ENCODE measurements around the gene CTBS. TPM values are rescaled to one million over a fixed set of nuclear protein-coding genes. Genes with fewer than 3 reads are reported as not detected.
"Not testable (repeated sequence)": the region's sequence is repeated elsewhere in the genome, so short reads cannot be mapped to it uniquely, and the experiment has no call there.

CTBS gene
- polyA plus RNA-seq, 5 donors, result 10.8 to 17.3 (median 15.2) TPM

DNA sequence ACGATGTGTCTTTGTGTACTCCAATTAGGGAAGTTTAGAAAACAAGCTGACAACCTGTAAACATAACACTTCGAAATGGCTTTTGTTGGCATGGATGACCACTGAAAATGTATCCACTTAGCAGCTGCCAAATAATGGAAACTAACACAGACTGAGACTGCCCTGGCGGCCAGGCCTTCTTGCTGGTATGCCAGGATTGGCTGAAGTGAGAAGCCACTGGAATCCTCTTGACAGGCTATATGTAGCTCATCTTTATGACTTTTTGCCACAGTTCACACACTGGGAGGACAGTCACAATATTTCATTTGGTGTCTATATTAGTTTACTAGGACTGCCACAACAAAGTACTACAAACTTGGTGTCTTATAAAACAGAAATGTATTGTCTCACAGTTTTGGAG lies 12.9 kb upstream of the CTBS start:
- no peak for DNase-seq

DNA sequence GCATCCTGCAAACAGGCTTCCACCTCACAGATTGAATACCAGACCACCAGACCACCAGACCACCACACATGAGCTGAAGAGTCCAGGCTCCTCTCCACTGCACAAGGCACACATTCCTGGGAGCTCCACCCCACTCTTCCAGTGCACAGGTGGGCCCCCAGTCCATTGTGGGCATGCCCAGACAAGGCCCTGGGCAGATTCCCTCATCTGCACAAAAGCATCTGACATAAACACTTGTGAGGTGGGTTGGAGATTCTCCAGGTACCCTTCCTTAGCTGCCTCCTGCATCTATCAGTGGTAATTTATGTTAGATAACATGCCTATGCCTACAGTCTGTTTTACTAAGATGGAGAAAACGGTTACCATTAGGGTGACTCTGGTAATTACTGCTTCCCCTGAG lies 11.6 kb upstream of the CTBS start:
- no peak for DNase-seq

DNA sequence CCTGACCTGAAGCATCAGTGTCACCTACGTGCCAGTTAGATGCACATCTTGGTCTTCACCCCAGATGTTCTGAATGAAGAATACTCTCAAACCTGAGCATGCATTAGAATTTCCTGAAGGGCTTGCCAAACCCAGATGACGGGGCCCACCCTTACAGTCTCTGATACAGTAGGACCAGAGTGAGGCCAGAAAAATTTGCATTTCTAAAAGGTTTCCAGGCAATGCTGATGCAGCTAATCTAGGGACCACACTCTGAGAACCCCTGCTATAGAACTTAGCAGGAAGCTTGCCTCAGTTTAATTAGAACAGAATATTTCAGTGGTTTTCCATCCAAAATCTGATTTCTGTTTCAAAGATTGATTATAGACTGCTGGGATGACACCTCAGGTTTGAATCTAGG lies 9.9 kb upstream of the CTBS start:
- DNase-seq, result no peak

- no peak for DNase-seq
These were observed 9.4 kb upstream of the CTBS start for GRCh38 chr1:84583648-84584047.

- DNase-seq, result no peak
These were observed 8.8 kb upstream of the CTBS start for GRCh38 chr1:84582802-84583587.

DNA sequence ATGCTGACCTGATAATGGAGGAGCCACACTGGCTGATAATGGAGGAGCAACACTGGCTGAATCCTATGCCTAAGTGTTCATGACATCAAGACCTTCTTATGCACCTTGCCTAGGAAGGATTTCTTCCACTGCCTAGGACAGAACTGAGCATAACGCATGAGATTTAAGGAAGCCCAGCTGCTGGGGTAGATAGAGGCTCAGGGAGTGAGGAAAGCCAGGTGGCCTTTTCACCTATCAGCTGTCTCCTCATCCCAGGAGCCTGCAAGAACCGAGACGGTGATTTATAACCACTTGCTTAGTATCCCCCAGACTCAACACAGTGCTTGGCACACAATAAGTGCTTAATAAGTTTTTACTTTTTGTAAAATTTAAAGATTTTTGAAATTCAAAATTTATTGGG lies 7.4 kb upstream of the CTBS start:
- DNase-seq, result no peak

GRCh38 chr1:84574936-84575335 lies 696 bp upstream of the CTBS start:
- DNase-seq, result no peak

GRCh38 chr1:84573481-84573966 lies 716 bp downstream of the CTBS start:
- no peak for DNase-seq

- no peak for DNase-seq
These were observed 3.1 kb downstream of the CTBS start for GRCh38 chr1:84571150-84571535.

GRCh38 chr1:84570436-84571149 lies 3.6 kb downstream of the CTBS start:
- no peak for DNase-seq

DNA sequence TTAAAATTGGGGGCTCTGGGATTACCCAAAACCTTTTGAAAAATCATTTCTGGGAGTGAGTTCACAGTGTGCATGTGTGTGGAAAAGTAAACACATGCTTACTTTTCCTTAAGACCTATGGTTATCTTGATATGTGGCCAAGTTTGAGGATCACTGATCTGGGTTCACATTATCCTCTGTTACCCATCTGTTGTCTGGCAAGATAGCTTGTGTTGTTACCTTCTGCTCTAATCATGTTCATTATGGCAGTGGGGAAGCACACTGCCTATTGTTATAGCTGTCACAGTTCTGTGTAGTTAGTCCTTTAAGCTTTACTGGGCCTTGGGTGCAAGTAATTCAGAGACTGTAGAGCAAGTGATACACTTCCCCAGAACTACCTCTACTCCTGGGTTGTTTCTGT lies 5.0 kb downstream of the CTBS start:
- DNase-seq, result no peak

DNA sequence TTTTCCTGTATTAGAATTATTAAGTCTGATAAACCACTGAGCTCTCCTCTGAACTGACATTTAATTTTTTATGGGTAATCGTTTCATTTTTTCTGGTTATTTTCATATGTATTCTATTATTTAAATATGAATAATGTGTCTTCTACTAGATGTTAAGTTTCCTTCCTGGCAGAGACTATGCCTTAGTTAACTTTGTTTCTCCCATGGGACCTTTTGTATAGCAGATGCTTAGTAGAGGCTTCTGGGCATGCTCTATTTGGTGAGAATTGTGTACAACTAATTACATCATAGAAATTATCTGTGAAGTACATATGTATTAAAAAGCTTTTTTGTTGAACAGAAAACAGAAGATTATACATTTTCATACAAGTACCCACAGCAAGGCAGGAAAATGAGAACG lies 23.4 kb downstream of the CTBS start:
- no peak for DNase-seq

DNA sequence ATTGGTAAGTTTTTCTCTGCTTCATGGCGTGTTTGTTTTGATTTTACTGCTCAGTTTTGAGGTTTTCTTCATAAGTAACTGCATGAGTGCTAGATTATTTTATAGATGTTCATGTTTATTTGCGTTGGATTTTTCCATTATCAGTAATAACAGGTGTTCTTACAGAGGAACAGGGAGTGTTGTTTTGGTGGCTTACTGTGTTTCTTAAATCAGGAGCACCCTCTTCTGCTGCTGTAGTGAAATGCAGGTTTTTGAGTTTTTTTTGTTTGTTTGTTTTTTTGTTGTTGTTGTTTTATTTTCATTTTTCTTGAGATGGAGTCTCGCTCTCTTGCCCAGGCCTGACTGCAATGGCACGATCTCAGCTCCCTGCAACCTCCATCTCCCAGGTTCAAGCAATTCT lies 32.6 kb downstream of the CTBS start:
- DNase-seq, result no peak

- DNase-seq, result no peak
These were observed 33.5 kb downstream of the CTBS start for GRCh38 chr1:84540759-84541158.

GRCh38 chr1:84539972-84540371 lies 34.3 kb downstream of the CTBS start:
- no peak for DNase-seq

DNA sequence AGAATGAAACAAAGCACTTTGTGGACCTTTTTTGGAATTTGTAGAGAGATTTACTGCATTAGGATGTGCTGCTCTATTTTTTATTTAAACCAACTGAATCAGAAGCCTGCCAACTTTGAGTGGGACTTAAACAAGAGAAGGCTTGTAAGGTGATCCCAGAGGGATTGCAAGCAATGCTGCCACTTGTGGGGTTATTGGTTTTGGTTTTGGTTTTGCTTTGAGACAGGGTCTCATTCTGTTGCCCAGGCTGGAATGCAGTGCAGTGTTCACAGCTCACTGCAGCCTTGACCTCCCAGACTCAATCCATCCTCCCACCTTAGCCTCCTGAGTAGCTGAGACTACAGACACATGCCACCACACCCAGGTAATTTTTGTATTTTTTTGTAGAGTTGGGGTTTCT lies 35.6 kb downstream of the CTBS start:
- no peak for DNase-seq

- DNase-seq, result no peak
These were observed 48.5 kb downstream of the CTBS start for GRCh38 chr1:84525779-84526178.

DNA sequence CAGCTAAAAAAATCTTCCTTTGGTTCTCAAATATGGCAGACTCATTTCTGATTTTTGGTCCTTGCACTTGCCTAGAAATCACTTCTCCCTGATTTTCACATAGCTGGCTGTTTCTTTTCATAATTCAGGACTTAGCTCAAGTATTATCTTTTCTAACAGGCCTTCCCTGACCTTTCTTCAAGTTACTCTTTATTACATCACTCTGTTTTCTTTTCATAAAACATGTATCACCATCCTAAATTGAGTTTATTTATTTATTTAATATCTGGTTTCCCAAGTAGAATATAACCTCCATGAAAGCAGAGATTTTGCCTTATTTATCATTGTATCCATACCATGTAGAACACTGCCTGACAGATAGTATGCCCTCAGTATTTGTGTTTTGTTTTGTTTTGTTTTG lies 49.6 kb downstream of the CTBS start:
- DNase-seq, result no peak

- no peak for DNase-seq
These were observed 63.6 kb downstream of the CTBS start for GRCh38 chr1:84510668-84511067.

- DNase-seq, result no peak
These were observed 64.1 kb downstream of the CTBS start for GRCh38 chr1:84510165-84510564.

DNA sequence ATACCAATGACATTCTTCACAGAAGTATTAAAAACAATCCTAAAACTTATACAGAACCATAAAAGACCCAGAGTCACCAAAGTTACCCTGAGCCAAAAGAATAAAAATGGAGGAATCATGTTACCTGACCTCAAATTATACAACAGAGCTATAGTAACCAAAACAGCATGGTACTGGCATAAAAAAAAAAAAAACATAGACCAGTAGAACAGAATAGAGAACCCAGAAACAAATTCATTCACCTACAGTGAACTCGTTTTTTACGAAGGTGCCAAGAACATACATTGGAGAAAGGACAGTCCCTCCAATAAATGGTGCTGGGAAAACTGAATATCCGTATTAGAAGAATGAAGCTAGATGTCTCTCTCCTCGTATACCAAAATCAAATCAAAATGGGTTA lies 65.2 kb downstream of the CTBS start:
- DNase-seq, result no peak

GRCh38 chr1:84508510-84508909 lies 65.7 kb downstream of the CTBS start:
- no peak for DNase-seq

GRCh38 chr1:84507887-84508286 lies 66.4 kb downstream of the CTBS start:
- DNase-seq, result not testable (repeated sequence)
